Keratinocyte (primary cell): ENCODE measurements around the gene KCTD13. TPM values are rescaled to one million over a fixed set of nuclear protein-coding genes. Genes with fewer than 3 reads are reported as not detected.

ENCODE experiments used
- DNase-seq: peaks from one replicate; pipeline ENCODE4 v3.0.0-alpha.2; 2011; ENCODE audit warnings: low read depth, missing footprints, low spot score
- FAIRE-seq: peaks from 2 replicates; lab custom pipeline; 2011; peaks lifted over from hg19 to GRCh38; lab: Jason Lieb, UNC
- H2AFZ ChIP-seq: 2 replicates; pipeline ENCODE4 v1.6.0; 2012; ENCODE audit warnings: low read length, control low read depth, inconsistent platforms; ENCODE audit not compliant: control insufficient read depth
- H3K27ac ChIP-seq: 2 replicates; pipeline ENCODE4 v1.5.1; 2011; ENCODE audit warnings: low read length; ENCODE audit not compliant: control insufficient read depth, insufficient read depth
- H3K27me3 ChIP-seq: 3 replicates; pipeline ENCODE4 v1.6.0; 2011; ENCODE audit warnings: low read length; ENCODE audit not compliant: control insufficient read depth, insufficient read depth; ENCODE audit errors: extremely low read depth
- H3K36me3 ChIP-seq, 2 experiments: 2 replicates in 1 of 2; 3 replicates in 1 of 2; pipeline ENCODE4 v1.5.1; 2011; ENCODE audit warnings: low read length in 2 of 2, mild to moderate bottlenecking in 1 of 2; ENCODE audit not compliant: control insufficient read depth in 2 of 2, insufficient read depth in 2 of 2; ENCODE audit errors: extremely low read depth in 1 of 2
- H3K4me1 ChIP-seq: 3 replicates; pipeline ENCODE4 v1.5.1; 2011; ENCODE audit warnings: low read length; ENCODE audit not compliant: control insufficient read depth, insufficient read depth; ENCODE audit errors: extremely low read depth
- H3K4me2 ChIP-seq: 3 replicates; pipeline ENCODE4 v1.6.0; 2011; ENCODE audit warnings: low read depth, low read length; ENCODE audit not compliant: control insufficient read depth, insufficient read depth; ENCODE audit errors: extremely low read depth
- H3K4me3 ChIP-seq, 3 experiments: fragments of 200-600 bp in 1 of 3; sonication (generic) in 1 of 3; 2 replicates in 2 of 3; 3 replicates in 1 of 3; pipeline ENCODE4 v1.5.1; 2011 to 2016; ENCODE audit warnings: low read length in 3 of 3, mild to moderate bottlenecking in 3 of 3, control low read depth in 2 of 3, inconsistent platforms in 1 of 3, low read depth in 1 of 3, mixed read lengths in 1 of 3, mixed run types in 1 of 3, moderate library complexity in 1 of 3; ENCODE audit not compliant: control insufficient read depth in 2 of 3, insufficient read depth in 2 of 3; ENCODE audit errors: extremely low read depth in 1 of 3
- H3K79me2 ChIP-seq: 2 replicates; pipeline ENCODE4 v1.6.0; 2012; ENCODE audit warnings: low read length; ENCODE audit not compliant: control insufficient read depth, insufficient read depth
- H3K9ac ChIP-seq: 3 replicates; pipeline ENCODE4 v1.6.0; 2011; ENCODE audit warnings: low read length; ENCODE audit not compliant: control insufficient read depth, insufficient read depth; ENCODE audit errors: extremely low read depth
- H3K9me1 ChIP-seq: 3 replicates; pipeline ENCODE4 v1.6.0; 2011; ENCODE audit warnings: low read length; ENCODE audit not compliant: control insufficient read depth, insufficient read depth; ENCODE audit errors: extremely low read depth
- H3K9me3 ChIP-seq: 2 replicates; pipeline ENCODE4 v1.5.1; 2012; ENCODE audit warnings: low read depth, low read length; ENCODE audit not compliant: control insufficient read depth
- H4K20me1 ChIP-seq: 3 replicates; pipeline ENCODE4 v1.6.0; 2011; ENCODE audit warnings: low read length; ENCODE audit not compliant: control insufficient read depth, insufficient read depth; ENCODE audit errors: extremely low read depth
- EZH2 ChIP-seq: IDR thresholded peaks from one replicate; pipeline ENCODE4 v1.6.1; 2012; ENCODE audit warnings: inconsistent platforms, mild to moderate bottlenecking, low read length, moderate library complexity
- dilution Hi-C: fragments of 300-500 bp; cut with MboI; formaldehyde crosslinking; loops from one replicate; pipeline ENCODE4 v1.7.0; 2020; ENCODE audit warnings: low sequenced_read_pairs; ENCODE audit not compliant: extremely low pct_ligation_motif_present
- polyA plus RNA-seq, 5 experiments: library from polyadenylated mRNA; depleted of rRNA in 3 of 5; stranded (reverse) in 3 of 5; stranded (forward) in 1 of 5; unstranded in 1 of 5; fragments of >200 nt; gene quantifications; 1 replicate in 1 of 5; 2 replicates in 3 of 5; 3 replicates in 1 of 5; pipeline versions ENCODE4 v1.2.1 to v1.2.3, GENCODE V29; 2011 to 2012; ENCODE audit warnings: missing spikeins in 2 of 5, low read depth in 1 of 5, low replicate concordance in 1 of 5
- TF ChIP-seq, protein P1 (sequence below), 3 experiments: IDR thresholded peaks in 1 of 3; conservative IDR thresholded peaks in 1 of 3; optimal IDR thresholded peaks in 1 of 3; 2 replicates in 2 of 3; 3 replicates in 1 of 3; pipeline versions ENCODE3 to v1.5.1; 2011; ENCODE audit warnings: low read length in 3 of 3, mild to moderate bottlenecking in 3 of 3, moderate library complexity in 2 of 3, control low read depth in 1 of 3, inconsistent platforms in 1 of 3; ENCODE audit not compliant: insufficient read depth in 2 of 3; ENCODE audit errors: extremely low read depth in 1 of 3

The KCTD13 gene
- polyA plus RNA-seq, 1 donor (not counting 4 experiments of a cell fraction or from before 2014, with no cell fraction given) = 9.2 TPM

DNA sequence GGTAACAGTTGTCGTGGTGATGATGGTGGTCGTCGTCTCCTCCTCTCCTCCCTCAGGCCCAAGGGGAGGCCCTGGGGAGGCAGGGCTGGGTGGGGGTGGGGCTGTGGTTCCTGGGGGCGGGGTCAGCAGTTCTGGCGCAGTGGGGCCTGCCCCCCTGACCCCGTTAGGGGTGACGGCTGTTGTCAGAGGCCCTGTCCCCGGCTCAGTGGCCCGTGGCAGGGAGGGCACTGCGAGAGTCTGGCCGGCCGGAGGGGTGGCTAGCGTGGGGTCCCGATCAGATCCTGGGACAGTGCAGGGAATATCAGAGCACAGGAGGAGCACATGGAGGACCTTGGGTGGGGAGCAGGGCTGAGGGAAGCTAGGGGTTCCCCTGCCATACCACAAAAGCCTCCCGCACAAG, 29.2 kb downstream of the KCTD13 start:
- no peak overlapping the region for H3K9ac ChIP-seq
- DNase-seq = no peak
- no peak overlapping the region for H3K4me2 ChIP-seq
- H3K27ac ChIP-seq = no peak overlapping the region
- peaks cover 18% of the 10 kb centered on the region for H3K27me3 ChIP-seq
- H3K4me1 ChIP-seq = peaks cover 10% of the 10 kb centered on the region
- no peak for FAIRE-seq
- no peaks in the 10 kb centered on the region for H4K20me1 ChIP-seq
- H2AFZ ChIP-seq = no peak overlapping the region
- no peaks in the 10 kb centered on the region for H3K9me3 ChIP-seq
- H3K4me3 ChIP-seq = no peak overlapping the region
- H3K9me1 ChIP-seq = no peaks in the 10 kb centered on the region
- dilution Hi-C loops = no loop called here
- no peaks in the 10 kb centered on the region for H3K36me3 ChIP-seq
- TF ChIP-seq EZH2 = no peak
- TF ChIP-seq, protein P1, sequence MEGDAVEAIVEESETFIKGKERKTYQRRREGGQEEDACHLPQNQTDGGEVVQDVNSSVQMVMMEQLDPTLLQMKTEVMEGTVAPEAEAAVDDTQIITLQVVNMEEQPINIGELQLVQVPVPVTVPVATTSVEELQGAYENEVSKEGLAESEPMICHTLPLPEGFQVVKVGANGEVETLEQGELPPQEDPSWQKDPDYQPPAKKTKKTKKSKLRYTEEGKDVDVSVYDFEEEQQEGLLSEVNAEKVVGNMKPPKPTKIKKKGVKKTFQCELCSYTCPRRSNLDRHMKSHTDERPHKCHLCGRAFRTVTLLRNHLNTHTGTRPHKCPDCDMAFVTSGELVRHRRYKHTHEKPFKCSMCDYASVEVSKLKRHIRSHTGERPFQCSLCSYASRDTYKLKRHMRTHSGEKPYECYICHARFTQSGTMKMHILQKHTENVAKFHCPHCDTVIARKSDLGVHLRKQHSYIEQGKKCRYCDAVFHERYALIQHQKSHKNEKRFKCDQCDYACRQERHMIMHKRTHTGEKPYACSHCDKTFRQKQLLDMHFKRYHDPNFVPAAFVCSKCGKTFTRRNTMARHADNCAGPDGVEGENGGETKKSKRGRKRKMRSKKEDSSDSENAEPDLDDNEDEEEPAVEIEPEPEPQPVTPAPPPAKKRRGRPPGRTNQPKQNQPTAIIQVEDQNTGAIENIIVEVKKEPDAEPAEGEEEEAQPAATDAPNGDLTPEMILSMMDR (optimal IDR thresholded peaks at IDR 0.05 in 1 of 3, IDR thresholded peaks at IDR 0.05 in 1 of 3, conservative IDR thresholded peaks at IDR 0.05 in 1 of 3; ENCODE audit: extremely low read depth in 1 of 3, insufficient read depth in 2 of 3, low read length in 3 of 3) = no peak
- no peaks in the 10 kb centered on the region for H3K79me2 ChIP-seq

DNA sequence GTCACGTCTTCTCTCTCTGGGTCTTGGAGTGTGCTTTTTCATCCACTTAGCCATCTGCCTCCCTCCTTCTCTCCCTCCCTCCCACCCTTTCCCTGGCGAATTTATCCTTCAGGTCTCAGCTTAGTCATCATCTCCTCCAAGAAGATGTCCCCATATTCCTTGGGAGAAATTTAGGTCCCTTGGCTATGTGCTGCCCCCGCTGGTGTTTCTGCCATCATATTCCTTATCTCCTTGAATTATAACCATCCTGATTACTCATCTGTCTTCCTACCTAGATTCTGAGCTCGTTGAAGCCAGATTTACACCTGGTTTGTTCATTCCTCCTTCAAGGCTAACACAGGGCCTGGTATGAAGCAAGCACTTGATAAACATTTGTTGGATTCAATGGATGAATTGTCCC, 31.7 kb downstream of the KCTD13 start:
- dilution Hi-C loops = no loop called here
- Histone ChIP-seq H3K27me3 (peaks cover 18% of the 10 kb centered on the region), H3K36me3 (no peaks in the 10 kb centered on the region), H3K9me3 (no peaks in the 10 kb centered on the region), H3K9me1 (no peaks in the 10 kb centered on the region), H3K79me2 (no peaks in the 10 kb centered on the region), H3K4me1 (peaks cover 4% of the 10 kb centered on the region), H2AFZ (no peak overlapping the region), H4K20me1 (no peaks in the 10 kb centered on the region), H3K27ac (no peak overlapping the region), H3K4me3 (no peak overlapping the region), H3K4me2 (no peak overlapping the region), H3K9ac (no peak overlapping the region)
- no peak for TF ChIP-seq EZH2
- TF ChIP-seq, protein P1 (optimal IDR thresholded peaks at IDR 0.05 in 1 of 3, IDR thresholded peaks at IDR 0.05 in 1 of 3, conservative IDR thresholded peaks at IDR 0.05 in 1 of 3; ENCODE audit: extremely low read depth in 1 of 3, insufficient read depth in 2 of 3, low read length in 3 of 3) = no peak
- FAIRE-seq (no peak), DNase-seq (no peak)
